HepG2 (cell line): ENCODE data around the gene HSPA1L. TPM values are rescaled to one million over a fixed set of nuclear protein-coding genes. Genes with fewer than 3 reads are reported as not detected.

Experiments
- CREB1 ChIP-seq, 2 experiments: fragments of 450-650 bp in 1 of 2; IDR thresholded peaks; 2 replicates each; pipeline ENCODE4 v1.6.1; 2016 to 2017; ENCODE audit warnings: control low read depth in 1 of 2, mild to moderate bottlenecking in 1 of 2, missing compliant biosample characterization in 1 of 2, missing genetic modification characterization in 1 of 2
- FIP1L1 ChIP-seq: fragments of 200-400 bp; formaldehyde crosslinking; IDR thresholded peaks from 2 replicates; pipeline ENCODE4 v1.6.1; 2018; ENCODE audit warnings: low read depth, mild to moderate bottlenecking, low read length, moderate library complexity, borderline replicate concordance; ENCODE audit not compliant: insufficient read depth
- HIC2 ChIP-seq: sonication (generic); formaldehyde crosslinking; IDR thresholded peaks from 2 replicates; pipeline ENCODE4 v1.9.0; 2022; ENCODE audit warnings: low read depth, missing genetic modification reagents
- HNRNPLL ChIP-seq: fragments of 200-400 bp; formaldehyde crosslinking; IDR thresholded peaks from 2 replicates; pipeline ENCODE4 v1.6.1; 2017; ENCODE audit warnings: mild to moderate bottlenecking, low read depth, low read length; ENCODE audit not compliant: poor library complexity, severe bottlenecking
- MYPOP ChIP-seq: sonication (generic); formaldehyde crosslinking; IDR thresholded peaks from 2 replicates; pipeline ENCODE4 v1.8.1; 2023; ENCODE audit warnings: mild to moderate bottlenecking, moderate library complexity, missing genetic modification reagents
- NAIF1 ChIP-seq: sonication (generic); formaldehyde crosslinking; IDR thresholded peaks from 2 replicates; pipeline ENCODE4 v1.5.0; 2020; ENCODE audit warnings: mild to moderate bottlenecking, missing genetic modification reagents, borderline replicate concordance
- NFIB ChIP-seq: sonication (generic); formaldehyde crosslinking; IDR thresholded peaks from 2 replicates; pipeline ENCODE4 v1.9.0; 2021; ENCODE audit warnings: missing genetic modification reagents, mild to moderate bottlenecking, borderline replicate concordance
- ONECUT2 ChIP-seq: sonication (generic); formaldehyde crosslinking; IDR thresholded peaks from 2 replicates; pipeline ENCODE4 v1.4.0; 2020; ENCODE audit warnings: missing genetic modification reagents
- PBX2 ChIP-seq: IDR thresholded peaks from 2 replicates; pipeline ENCODE4 v1.6.1; 2016; ENCODE audit warnings: control low read depth
- SMYD3 ChIP-seq: sonication (generic); formaldehyde crosslinking; IDR thresholded peaks from 2 replicates; pipeline ENCODE4 v1.8.1; 2023; ENCODE audit warnings: mild to moderate bottlenecking, missing genetic modification reagents
- SYNCRIP ChIP-seq: fragments of 200-400 bp; formaldehyde crosslinking; IDR thresholded peaks from 2 replicates; pipeline ENCODE4 v1.6.1; 2018; ENCODE audit warnings: mild to moderate bottlenecking, low read depth, low read length; ENCODE audit not compliant: insufficient read depth
- TEAD2 ChIP-seq: sonication (generic); formaldehyde crosslinking; IDR thresholded peaks from 2 replicates; pipeline ENCODE4 v1.9.0; 2021; ENCODE audit warnings: missing genetic modification reagents
- TFE3 ChIP-seq: IDR thresholded peaks from 2 replicates; pipeline ENCODE4 v1.6.1; 2016
- TP53 ChIP-seq: sonication (generic); formaldehyde crosslinking; conservative IDR thresholded peaks from 2 replicates; pipeline ENCODE4 v1.4.0; 2020; ENCODE audit warnings: missing genetic modification reagents
- XRCC5 ChIP-seq: fragments of 200-400 bp; formaldehyde crosslinking; optimal IDR thresholded peaks from 2 replicates; pipeline ENCODE3; 2017; ENCODE audit warnings: mild to moderate bottlenecking, low read length
- ZBTB38 ChIP-seq: sonication (generic); formaldehyde crosslinking; IDR thresholded peaks from 2 replicates; pipeline ENCODE4 v1.5.1; 2020; ENCODE audit warnings: mild to moderate bottlenecking, missing genetic modification reagents
- ZKSCAN1 ChIP-seq: fragments of 150-350 bp; IDR thresholded peaks from 2 replicates; pipeline ENCODE4 v1.6.1; 2014; ENCODE audit warnings: low read length
- ZNF207 ChIP-seq: fragments of 450-650 bp; IDR thresholded peaks from 2 replicates; pipeline ENCODE4 v1.6.1; 2016; ENCODE audit warnings: antibody characterized with exemption, borderline replicate concordance
- ZNF460 ChIP-seq: sonication (generic); formaldehyde crosslinking; IDR thresholded peaks from 2 replicates; pipeline ENCODE4 v1.5.1; 2020; ENCODE audit warnings: missing genetic modification reagents, mild to moderate bottlenecking, borderline replicate concordance
- ZNF510 ChIP-seq: sonication (generic); formaldehyde crosslinking; IDR thresholded peaks from 2 replicates; pipeline ENCODE4 v1.4.0; 2020; ENCODE audit warnings: low read depth, mild to moderate bottlenecking, missing genetic modification reagents
- ZNF572 ChIP-seq: sonication (generic); formaldehyde crosslinking; IDR thresholded peaks from 2 replicates; pipeline ENCODE4 v1.5.1; 2020; ENCODE audit warnings: mild to moderate bottlenecking, missing genetic modification reagents
- ZNF605 ChIP-seq: sonication (generic); formaldehyde crosslinking; IDR thresholded peaks from 2 replicates; pipeline ENCODE4 v1.8.0; 2022; ENCODE audit warnings: mild to moderate bottlenecking, missing genetic modification reagents
- ZNF749 ChIP-seq: sonication (generic); formaldehyde crosslinking; IDR thresholded peaks from 2 replicates; pipeline ENCODE4 v1.8.0; 2022; ENCODE audit warnings: mild to moderate bottlenecking, missing genetic modification reagents, moderate library complexity, borderline replicate concordance
- ZNF883 ChIP-seq: sonication (generic); formaldehyde crosslinking; IDR thresholded peaks from 2 replicates; pipeline ENCODE4 v1.5.1; 2020; ENCODE audit warnings: mild to moderate bottlenecking, missing genetic modification reagents; ENCODE audit errors: not compliant biosample characterization
- polyA plus RNA-seq, 8 experiments: library from polyadenylated mRNA; depleted of rRNA in 3 of 8; stranded (reverse) in 7 of 8; unstranded in 1 of 8; fragments of >200 nt; fragmentation: Illumina TruSeq in 4 of 8; extraction: Trizol in 4 of 8; gene quantifications; 2 replicates each; pipeline versions ENCODE4 v1.2.1 to v1.2.3, GENCODE V29; 2011 to 2016; ENCODE audit warnings: low read depth in 4 of 8, missing spikeins in 1 of 8, mixed read lengths in 1 of 8; ENCODE audit not compliant: insufficient read depth in 1 of 8
- total RNA-seq, 5 experiments: library from RNA; depleted of rRNA; stranded (reverse); fragments of >200 nt; fragmentation: Illumina TruSeq; extraction: Trizol; gene quantifications; 2 replicates each; pipeline ENCODE4 v1.2.3, GENCODE V29; 2016; ENCODE audit warnings: low read depth in 1 of 5

Gene HSPA1L
- total and polyA plus RNA-seq, 2 of the 13 experiments (the other 11 are each of a cell fraction or from before 2014, with no cell fraction given): 0.55 to 1.0 TPM

GRCh38 chr6:31806470-31807272, 8.4 kb downstream of the HSPA1L start, which contains the start of gene LSM2 (continued):
- peak; percentile 83 for TF ChIP-seq HIC2 (CRISPR knock-in tag)
- TF ChIP-seq XRCC5: peak; percentile 87
- no peak for TF ChIP-seq ZKSCAN1
- peak; percentile 98 for TF ChIP-seq ZBTB38 (CRISPR knock-in tag)
- TF ChIP-seq HNRNPLL: peak; percentile 99
- no peak for TF ChIP-seq TEAD2 (CRISPR knock-in tag)
- TF ChIP-seq PBX2 (CRISPR knock-in tag): no peak
- TF ChIP-seq ZNF605 (CRISPR knock-in tag): peak; percentile 97
- TF ChIP-seq ZNF510 (CRISPR knock-in tag): peak; percentile 98
- peak; percentile 41; the same call in 1 of the 2 replicates for TF ChIP-seq ZNF572 (CRISPR knock-in tag)
- TF ChIP-seq FIP1L1: no peak
- no peak for TF ChIP-seq ZNF207
- no peak for TF ChIP-seq SYNCRIP
- TF ChIP-seq SMYD3 (CRISPR knock-in tag): peak; percentile 69; the same call in 1 of the 2 replicates
- TF ChIP-seq ZNF460 (CRISPR knock-in tag): no peak; the same call in 1 of the 2 replicates
- TF ChIP-seq TFE3 (CRISPR knock-in tag): peak; percentile 50; the same call in 1 of the 2 replicates
- peak; percentile 95 for TF ChIP-seq CREB1 (IDR thresholded peaks at IDR 0.05)
- TF ChIP-seq CREB1 (CRISPR knock-in tag; IDR thresholded peaks at IDR 0.05): peak; percentile 97
- peak; percentile 98 for TF ChIP-seq NAIF1 (CRISPR knock-in tag)
- TF ChIP-seq MYPOP (CRISPR knock-in tag): peak; percentile 99
- peak; percentile 96 for TF ChIP-seq ZNF883 (CRISPR knock-in tag)
- peak; percentile 56; the same call in 1 of the 2 replicates for TF ChIP-seq ZNF749 (CRISPR knock-in tag)
- 0 out of 2 replicates have a peak, but pooled peaks have one; percentile 34 for TF ChIP-seq NFIB (CRISPR knock-in tag)
- TF ChIP-seq ONECUT2 (CRISPR knock-in tag): no peak
- peak; percentile 43; the same call in 1 of the 2 replicates for TF ChIP-seq TP53 (CRISPR knock-in tag)
